ENCODE results near the gene HBA1.
A peak's percentile ranks its signal among the peaks of the same experiment; 100 is the strongest.
"Not testable (repeated sequence)": the region's sequence is repeated elsewhere in the genome, so short reads cannot be mapped to it uniquely, and the experiment has no call there.

Gene HBA1

DNA sequence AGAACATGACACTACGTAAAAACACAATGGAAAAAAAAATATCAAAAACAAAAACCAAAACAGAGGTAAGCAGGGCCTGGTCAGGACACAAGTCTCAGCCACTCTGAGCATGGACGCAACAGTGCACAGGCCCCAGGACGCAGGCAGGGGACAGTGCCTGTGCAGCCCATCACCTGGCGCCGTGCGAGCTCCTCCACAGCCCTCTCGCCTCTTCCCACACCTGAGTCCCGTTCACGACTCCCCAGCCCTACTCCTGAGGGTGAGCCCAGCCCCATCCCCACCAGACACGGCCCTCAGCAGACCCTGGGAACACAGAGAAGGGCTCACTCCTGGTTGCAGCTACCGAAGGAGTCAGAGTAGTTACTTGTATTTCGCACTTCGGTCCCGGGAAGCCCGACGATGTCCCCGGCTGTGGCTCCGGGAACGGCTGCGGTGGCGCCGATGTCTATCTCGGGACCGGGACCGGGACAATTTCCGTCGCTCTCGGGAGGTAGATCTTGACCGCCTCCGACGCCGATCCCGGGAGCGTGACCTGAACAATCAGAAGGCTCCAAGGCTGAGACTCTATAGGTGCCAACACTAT is 13.2 kb downstream of the HBA1 start:
- no peak for TF ChIP-seq Cebpa-rat (IDR thresholded peaks at IDR 0.05)
- Histone ChIP-seq H3K27ac (no peak overlapping the region), H3K4me1 (no peaks in the 10 kb centered on the region), H3K4me3 (no peak overlapping the region), H4K20me1 (peaks cover 5 to 91% (median 88%) of the 10 kb centered on the region in 11 experiments; a peak in 21 of 22 replicates), H3K9ac (no peak overlapping the region), H3K36me3 (peaks cover 87 to 88% (median 88%) of the 10 kb centered on the region in 11 experiments), H3K4me2 (no peak overlapping the region), H3K27me3 (no peaks in the 10 kb centered on the region), H3K9me3 (replicated peaks in 1 of 11) (no peaks in the 10 kb centered on the region)

GRCh38 chr16:191831-192230 is 15.4 kb downstream of the HBA1 start:
- no peak overlapping the region for H3K4me2 ChIP-seq
- no peak overlapping the region for H3K4me3 ChIP-seq
- peaks cover 98 to 99% (median 98%) of the 10 kb centered on the region in 11 experiments for H3K36me3 ChIP-seq
- H3K27me3 ChIP-seq, result no peaks in the 10 kb centered on the region
- H3K9ac ChIP-seq, result no peak overlapping the region
- TF ChIP-seq Cebpa-rat (IDR thresholded peaks at IDR 0.05), result no peak
- no peak overlapping the region for H3K27ac ChIP-seq
- H3K9me3 ChIP-seq (replicated peaks in 1 of 11), result no peaks in the 10 kb centered on the region
- no peaks in the 10 kb centered on the region for H3K4me1 ChIP-seq
- peaks cover 5 to 99% (median 98%) of the 10 kb centered on the region in 11 experiments; a peak in 21 of 22 replicates for H4K20me1 ChIP-seq

GRCh38 chr16:192686-193085 is 16.2 kb downstream of the HBA1 start:
- Histone ChIP-seq H3K27ac (no peak overlapping the region), H3K4me1 (no peaks in the 10 kb centered on the region), H3K27me3 (no peaks in the 10 kb centered on the region), H3K36me3 (peaks cover 100% of the 10 kb centered on the region in 11 experiments), H3K9ac (no peak overlapping the region), H4K20me1 (peaks cover 5 to 100% (median 99%) of the 10 kb centered on the region in 11 experiments; a peak in 21 of 22 replicates), H3K9me3 (replicated peaks in 1 of 11) (no peaks in the 10 kb centered on the region), H3K4me2 (no peak overlapping the region), H3K4me3 (no peak overlapping the region)
- no peak for TF ChIP-seq Cebpa-rat (IDR thresholded peaks at IDR 0.05)

DNA sequence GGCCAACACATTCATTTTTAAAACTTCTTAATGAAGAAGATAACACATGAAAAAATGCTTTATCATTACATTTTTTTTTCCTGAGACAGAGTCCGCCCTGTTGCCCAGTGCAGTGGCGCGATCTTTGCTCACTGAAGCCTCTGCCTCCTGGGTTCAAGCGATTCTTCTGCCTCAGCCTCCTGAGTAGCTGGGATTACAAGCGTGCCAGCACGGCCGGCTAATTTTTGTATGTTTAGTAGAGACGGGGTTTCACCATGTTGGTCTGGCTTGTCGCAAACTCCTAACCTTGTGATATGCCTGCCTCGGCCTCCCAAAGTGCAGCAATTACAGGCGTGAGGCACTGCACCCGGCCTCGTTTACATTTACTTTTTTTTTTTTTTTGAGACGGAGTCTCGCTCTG is 17.0 kb downstream of the HBA1 start:
- Histone ChIP-seq H3K9ac (no peak overlapping the region), H3K27me3 (no peaks in the 10 kb centered on the region), H3K27ac (no peak overlapping the region), H3K36me3 (peaks cover 100% of the 10 kb centered on the region in 11 experiments), H3K9me3 (replicated peaks in 1 of 11) (no peaks in the 10 kb centered on the region), H3K4me1 (no peaks in the 10 kb centered on the region), H3K4me3 (no peak overlapping the region), H3K4me2 (no peak overlapping the region), H4K20me1 (peaks cover 5 to 100% (median 99%) of the 10 kb centered on the region in 11 experiments; a peak in 21 of 22 replicates)
- TF ChIP-seq Cebpa-rat (IDR thresholded peaks at IDR 0.05), result no peak

DNA sequence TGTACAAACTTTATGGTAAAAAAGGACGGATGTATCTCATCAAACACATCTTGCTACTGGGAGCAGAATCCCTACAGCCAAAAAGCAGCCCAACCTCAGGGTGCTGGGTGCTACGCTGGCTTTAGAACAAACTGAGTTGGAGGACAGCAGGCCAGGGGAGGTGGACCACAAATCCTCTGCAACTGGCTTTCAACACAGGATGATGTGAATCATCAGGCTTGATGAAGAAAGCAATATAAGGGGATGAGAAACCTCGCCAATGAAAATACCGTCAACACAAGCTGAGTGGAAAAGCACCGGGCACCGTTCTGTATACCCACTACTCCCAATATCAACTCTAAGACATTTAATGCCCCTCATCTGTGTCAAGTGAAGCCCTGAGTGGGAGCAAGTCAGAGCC is 18.0 kb downstream of the HBA1 start:
- Histone ChIP-seq H3K4me1 (no peaks in the 10 kb centered on the region), H3K27me3 (no peaks in the 10 kb centered on the region), H3K27ac (no peak overlapping the region), H3K36me3 (peaks cover 100% of the 10 kb centered on the region in 11 experiments), H3K4me2 (no peak overlapping the region), H3K4me3 (no peak overlapping the region), H4K20me1 (peaks cover 5 to 100% (median 99%) of the 10 kb centered on the region in 11 experiments; a peak in 21 of 22 replicates), H3K9me3 (replicated peaks in 1 of 11) (no peaks in the 10 kb centered on the region), H3K9ac (peak overlapping the region in 1 of 11 experiments; percentile 6; a peak in 2 of 22 replicates)
- TF ChIP-seq Cebpa-rat (IDR thresholded peaks at IDR 0.05), result no peak

GRCh38 chr16:200388-200787 is 23.9 kb downstream of the HBA1 start:
- no peaks in the 10 kb centered on the region for H3K9me3 ChIP-seq (replicated peaks in 1 of 11)
- no peaks in the 10 kb centered on the region for H3K4me1 ChIP-seq
- no peak overlapping the region for H3K4me2 ChIP-seq
- no peak overlapping the region for H3K4me3 ChIP-seq
- peaks cover 94 to 99% (median 98%) of the 10 kb centered on the region in 11 experiments for H3K36me3 ChIP-seq
- H4K20me1 ChIP-seq, result peaks cover 0 to 98% (median 93%) of the 10 kb centered on the region in 11 experiments; a peak in 21 of 22 replicates
- no peak overlapping the region for H3K27ac ChIP-seq
- H3K27me3 ChIP-seq, result no peaks in the 10 kb centered on the region
- TF ChIP-seq Cebpa-rat (IDR thresholded peaks at IDR 0.05), result no peak
- H3K9ac ChIP-seq, result no peak overlapping the region

GRCh38 chr16:203246-203645 is 26.8 kb downstream of the HBA1 start:
- Histone ChIP-seq H3K4me3 (no peak overlapping the region), H3K36me3 (peaks cover 94 to 99% (median 98%) of the 10 kb centered on the region in 11 experiments), H3K4me2 (no peak overlapping the region), H3K27me3 (no peaks in the 10 kb centered on the region), H3K4me1 (no peaks in the 10 kb centered on the region), H3K9ac (no peak overlapping the region), H3K9me3 (replicated peaks in 1 of 11) (no peaks in the 10 kb centered on the region), H3K27ac (no peak overlapping the region), H4K20me1 (peaks cover 9 to 98% (median 93%) of the 10 kb centered on the region in 11 experiments; a peak in 21 of 22 replicates)
- no peak for TF ChIP-seq Cebpa-rat (IDR thresholded peaks at IDR 0.05)

DNA sequence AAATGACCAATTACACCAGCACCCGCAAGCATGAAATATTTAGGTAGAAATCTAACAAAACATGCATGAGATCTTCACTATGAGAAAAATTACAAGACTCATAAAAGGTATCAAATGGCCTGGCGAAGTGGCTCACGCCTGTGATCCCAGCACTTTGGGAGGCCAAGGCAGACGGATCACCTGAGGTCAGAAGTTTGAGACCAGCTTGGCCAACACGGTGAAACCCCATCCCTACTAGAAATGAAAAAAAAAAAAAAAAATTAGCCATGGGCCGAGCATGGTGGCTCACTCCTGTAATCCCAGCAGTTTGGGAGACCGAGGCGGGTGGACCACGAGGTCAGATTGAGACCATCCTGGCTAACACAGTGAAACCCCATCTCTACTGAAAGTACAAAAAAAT is 27.6 kb downstream of the HBA1 start:
- not testable (repeated sequence) for H3K9me3 ChIP-seq (replicated peaks in 1 of 11); H3K4me1 ChIP-seq; H3K27ac ChIP-seq; H3K27me3 ChIP-seq; H3K4me2 ChIP-seq; H3K9ac ChIP-seq; H3K4me3 ChIP-seq
- H4K20me1 ChIP-seq, result peaks cover 17 to 98% (median 93%) of the 10 kb centered on the region in 11 experiments; a peak in 21 of 22 replicates
- peaks cover 94 to 99% (median 98%) of the 10 kb centered on the region in 11 experiments for H3K36me3 ChIP-seq

GRCh38 chr16:209359-209758 is 32.9 kb downstream of the HBA1 start:
- not testable (repeated sequence) for H3K4me2 ChIP-seq; H3K9me3 ChIP-seq (replicated peaks in 1 of 11); H3K27me3 ChIP-seq; H3K27ac ChIP-seq; H3K9ac ChIP-seq; H3K4me3 ChIP-seq
- Histone ChIP-seq H4K20me1 (peaks cover 67 to 100% (median 100%) of the 10 kb centered on the region in 11 experiments; a peak in 21 of 22 replicates), H3K36me3 (peaks cover 100% of the 10 kb centered on the region in 11 experiments), H3K4me1 (peaks cover 0 to 11% (median 9%) of the 10 kb centered on the region in 10 experiments; a peak in 9 of 20 replicates)

- not testable (repeated sequence) for H3K9me3 ChIP-seq (replicated peaks in 1 of 11); H3K9ac ChIP-seq; H3K4me3 ChIP-seq; H3K27ac ChIP-seq; H3K4me2 ChIP-seq; H3K27me3 ChIP-seq
- Histone ChIP-seq H3K4me1 (peaks cover 0 to 11% (median 9%) of the 10 kb centered on the region in 10 experiments; a peak in 9 of 20 replicates), H4K20me1 (peaks cover 82 to 100% (median 100%) of the 10 kb centered on the region in 11 experiments; a peak in 21 of 22 replicates), H3K36me3 (peaks cover 100% of the 10 kb centered on the region in 11 experiments)
These were observed 35.2 kb downstream of the HBA1 start for GRCh38 chr16:211631-212180.
